ENCODE measurements around the gene SFRP2.

SFRP2 gene

GRCh38 chr4:153816542-153816941 is 27.7 kb upstream of the SFRP2 start:
- Histone ChIP-seq H3K27me3 (ENCODE audit: insufficient read depth, low read length, poor library complexity) (no peaks in the 10 kb centered on the region), H3K4me2 (ENCODE audit: insufficient read depth, low read length) (no peak overlapping the region), H3K79me2 (ENCODE audit: insufficient read depth, low read length) (no peaks in the 10 kb centered on the region), H4K20me1 (ENCODE audit: insufficient read depth, low read length) (no peaks in the 10 kb centered on the region), H3K4me3 (ENCODE audit: low read depth in 1 of 2, low read length in 2 of 2) (no peak overlapping the region), H3K36me3 (ENCODE audit: insufficient read depth, low read length) (no peaks in the 10 kb centered on the region), H2AFZ (ENCODE audit: low read depth, low read length) (no peak overlapping the region), H3K9me3 (ENCODE audit: insufficient read depth, low read length, severe bottlenecking) (no peaks in the 10 kb centered on the region), H3K9ac (ENCODE audit: low read depth, low read length) (no peak overlapping the region), H3K4me1 (ENCODE audit: insufficient read depth, low read length) (no peaks in the 10 kb centered on the region), H3K27ac (ENCODE audit: low read length) (no peak overlapping the region)
- no peak for ATAC-seq (ENCODE audit: insufficient read depth, low read depth)
- DNase-seq = no peak
- TF ChIP-seq EZH2 (IDR thresholded peaks at IDR 0.05; ENCODE audit: borderline replicate concordance, low read depth, low read length, severe bottlenecking) = no peak
- TF ChIP-seq CTCF (IDR thresholded peaks at IDR 0.05; ENCODE audit: borderline replicate concordance, extremely low read depth, low read length, poor library complexity, severe bottlenecking) = no peak

- H4K20me1 ChIP-seq (ENCODE audit: insufficient read depth, low read length) = no peaks in the 10 kb centered on the region
- H3K9ac ChIP-seq (ENCODE audit: low read depth, low read length) = no peak overlapping the region
- H3K4me2 ChIP-seq (ENCODE audit: insufficient read depth, low read length) = no peak overlapping the region
- H3K79me2 ChIP-seq (ENCODE audit: insufficient read depth, low read length) = no peaks in the 10 kb centered on the region
- no peaks in the 10 kb centered on the region for H3K27me3 ChIP-seq (ENCODE audit: insufficient read depth, low read length, poor library complexity)
- no peaks in the 10 kb centered on the region for H3K36me3 ChIP-seq (ENCODE audit: insufficient read depth, low read length)
- DNase-seq (no peak), ATAC-seq (ENCODE audit: insufficient read depth, low read depth) (no peak)
- no peaks in the 10 kb centered on the region for H3K9me3 ChIP-seq (ENCODE audit: insufficient read depth, low read length, severe bottlenecking)
- no peak overlapping the region for H3K4me3 ChIP-seq (ENCODE audit: low read depth in 1 of 2, low read length in 2 of 2)
- TF ChIP-seq CTCF (IDR thresholded peaks at IDR 0.05; ENCODE audit: borderline replicate concordance, extremely low read depth, low read length, poor library complexity, severe bottlenecking) = no peak
- TF ChIP-seq EZH2 (IDR thresholded peaks at IDR 0.05; ENCODE audit: borderline replicate concordance, low read depth, low read length, severe bottlenecking) = no peak
- peaks cover 7% of the 10 kb centered on the region for H3K4me1 ChIP-seq (ENCODE audit: insufficient read depth, low read length)
- no peak overlapping the region for H2AFZ ChIP-seq (ENCODE audit: low read depth, low read length)
- H3K27ac ChIP-seq (ENCODE audit: low read length) = no peak overlapping the region
These were observed 25.9 kb upstream of the SFRP2 start for GRCh38 chr4:153814789-153815188.

- H3K9me3 ChIP-seq (ENCODE audit: insufficient read depth, low read length, severe bottlenecking) = no peaks in the 10 kb centered on the region
- no peak overlapping the region for H2AFZ ChIP-seq (ENCODE audit: low read depth, low read length)
- peak overlapping the region; percentile 1; the same call in 1 of the 2 replicates for H3K4me2 ChIP-seq (ENCODE audit: insufficient read depth, low read length)
- DNase-seq (no peak), ATAC-seq (ENCODE audit: insufficient read depth, low read depth) (no peak)
- H3K27me3 ChIP-seq (ENCODE audit: insufficient read depth, low read length, poor library complexity) = no peaks in the 10 kb centered on the region
- no peak overlapping the region for H3K4me3 ChIP-seq (ENCODE audit: low read depth in 1 of 2, low read length in 2 of 2)
- H3K27ac ChIP-seq (ENCODE audit: low read length) = peak overlapping the region; percentile 67
- no peak overlapping the region for H3K9ac ChIP-seq (ENCODE audit: low read depth, low read length)
- H4K20me1 ChIP-seq (ENCODE audit: insufficient read depth, low read length) = no peaks in the 10 kb centered on the region
- no peak for TF ChIP-seq EZH2 (IDR thresholded peaks at IDR 0.05; ENCODE audit: borderline replicate concordance, low read depth, low read length, severe bottlenecking)
- TF ChIP-seq CTCF (IDR thresholded peaks at IDR 0.05; ENCODE audit: borderline replicate concordance, extremely low read depth, low read length, poor library complexity, severe bottlenecking) = no peak
- no peaks in the 10 kb centered on the region for H3K36me3 ChIP-seq (ENCODE audit: insufficient read depth, low read length)
- no peaks in the 10 kb centered on the region for H3K79me2 ChIP-seq (ENCODE audit: insufficient read depth, low read length)
- H3K4me1 ChIP-seq (ENCODE audit: insufficient read depth, low read length) = peaks cover 40% of the 10 kb centered on the region
These were observed 21.3 kb upstream of the SFRP2 start for GRCh38 chr4:153809916-153810810.
